Large intestine (tissue), 3 donors: Measurements from ENCODE around the gene ACSS2. TPM values are rescaled to one million over a fixed set of nuclear protein-coding genes. Genes with fewer than 3 reads are reported as not detected.

Experiments
- DNase-seq, 2 donors: peaks; one replicate each; pipeline versions ENCODE4 v3.0.0 to v3.0.0-alpha.2; 2013
- H3K27ac ChIP-seq: one replicate; pipeline ENCODE4 v1.5.1; 2013; ENCODE audit warnings: low read length
- H3K27me3 ChIP-seq: 2 replicates; pipeline ENCODE4 v1.6.1; 2013; ENCODE audit warnings: low read length; ENCODE audit not compliant: control insufficient read depth, insufficient read depth
- H3K36me3 ChIP-seq: 2 replicates; pipeline ENCODE4 v1.6.1; 2013; ENCODE audit warnings: low read length; ENCODE audit not compliant: control insufficient read depth, insufficient read depth
- H3K4me1 ChIP-seq: one replicate; pipeline ENCODE4 v1.6.1; 2013; ENCODE audit warnings: low read length; ENCODE audit not compliant: control insufficient read depth, insufficient read depth
- H3K4me3 ChIP-seq: one replicate; pipeline ENCODE4 v1.5.1; 2013; ENCODE audit warnings: low read length
- H3K9me3 ChIP-seq: one replicate; pipeline ENCODE4 v1.6.1; 2013; ENCODE audit warnings: mild to moderate bottlenecking, low read depth, low read length, moderate library complexity; ENCODE audit not compliant: control insufficient read depth
- WGBS: methylation state at CpG from one replicate; pipeline ENCODE4 v1.1.5; 2013; ENCODE audit warnings: low lambda C conversion rate; ENCODE audit not compliant: insufficient coverage; 5-methylcytosine and 5-hydroxymethylcytosine counted together
- polyA plus RNA-seq: library from polyadenylated mRNA; unstranded; fragments of 120-200 nt; gene quantifications from one replicate; pipeline ENCODE4 v1.2.1, GENCODE V29; 2013

Gene ACSS2
- polyA plus RNA-seq, 1 donor = 30.4 TPM

- no peaks in the 10 kb centered on the region for H3K9me3 ChIP-seq
- H3K27me3 ChIP-seq = peaks cover 31% of the 10 kb centered on the region
- no peak for DNase-seq
- H3K36me3 ChIP-seq = no peaks in the 10 kb centered on the region
- peaks cover 14% of the 10 kb centered on the region for H3K4me1 ChIP-seq
- 93% methylated on average over 3 of the region's 21 CpGs for WGBS
- H3K4me3 ChIP-seq = no peak overlapping the region
- H3K27ac ChIP-seq = no peak overlapping the region
Observed at GRCh38 chr20:34956751-34957472, 80.5 kb downstream of the ACSS2 start.

- WGBS = no CpG with 5 or more reads among the region's 5 CpGs
- H3K36me3 ChIP-seq = no peaks in the 10 kb centered on the region
- H3K27me3 ChIP-seq = peaks cover 42% of the 10 kb centered on the region
- H3K27ac ChIP-seq = no peak overlapping the region
- DNase-seq = no peak
- no peaks in the 10 kb centered on the region for H3K9me3 ChIP-seq
- no peak overlapping the region for H3K4me3 ChIP-seq
- no peaks in the 10 kb centered on the region for H3K4me1 ChIP-seq
Observed at GRCh38 chr20:34964486-34964885, 88.1 kb downstream of the ACSS2 start.

GRCh38 chr20:34965051-34965450 lies 88.6 kb downstream of the ACSS2 start:
- H3K4me1 ChIP-seq = no peaks in the 10 kb centered on the region
- H3K9me3 ChIP-seq = no peaks in the 10 kb centered on the region
- WGBS = no CpG with 5 or more reads among the region's 5 CpGs
- H3K27me3 ChIP-seq = peaks cover 42% of the 10 kb centered on the region
- no peak overlapping the region for H3K4me3 ChIP-seq
- no peak overlapping the region for H3K27ac ChIP-seq
- DNase-seq = no peak
- H3K36me3 ChIP-seq = no peaks in the 10 kb centered on the region

- H3K4me3 ChIP-seq = no peak overlapping the region
- no peak overlapping the region for H3K27ac ChIP-seq
- WGBS = no CpG with 5 or more reads among the region's 5 CpGs
- no peaks in the 10 kb centered on the region for H3K4me1 ChIP-seq
- no peak for DNase-seq
- H3K27me3 ChIP-seq = peaks cover 42% of the 10 kb centered on the region
- no peaks in the 10 kb centered on the region for H3K36me3 ChIP-seq
- no peaks in the 10 kb centered on the region for H3K9me3 ChIP-seq
Observed at GRCh38 chr20:34967421-34967820, 91.0 kb downstream of the ACSS2 start.

- H3K27ac ChIP-seq = no peak overlapping the region
- WGBS = no CpG with 5 or more reads among the region's 7 CpGs
- H3K9me3 ChIP-seq = no peaks in the 10 kb centered on the region
- H3K4me3 ChIP-seq = no peak overlapping the region
- H3K36me3 ChIP-seq = no peaks in the 10 kb centered on the region
- no peaks in the 10 kb centered on the region for H3K4me1 ChIP-seq
- no peak for DNase-seq
- H3K27me3 ChIP-seq = peaks cover 41% of the 10 kb centered on the region
Observed at GRCh38 chr20:34968042-34968775, 91.8 kb downstream of the ACSS2 start.

- H3K27ac ChIP-seq = no peak overlapping the region
- WGBS = no CpG with 5 or more reads among the region's 7 CpGs
- H3K27me3 ChIP-seq = peaks cover 39% of the 10 kb centered on the region
- no peaks in the 10 kb centered on the region for H3K9me3 ChIP-seq
- no peaks in the 10 kb centered on the region for H3K4me1 ChIP-seq
- H3K36me3 ChIP-seq = no peaks in the 10 kb centered on the region
- no peak overlapping the region for H3K4me3 ChIP-seq
- DNase-seq = no peak
Observed at GRCh38 chr20:34970193-34970840, 93.9 kb downstream of the ACSS2 start.

GRCh38 chr20:34970846-34971560 lies 94.6 kb downstream of the ACSS2 start:
- 100% methylated on average over 1 of the region's 9 CpGs for WGBS
- Histone ChIP-seq H3K9me3 (no peaks in the 10 kb centered on the region), H3K36me3 (no peaks in the 10 kb centered on the region), H3K27ac (no peak overlapping the region), H3K4me3 (no peak overlapping the region), H3K27me3 (peaks cover 32% of the 10 kb centered on the region), H3K4me1 (no peaks in the 10 kb centered on the region)
- DNase-seq = no peak

- WGBS = no CpG with 5 or more reads among the region's 10 CpGs
- H3K36me3 ChIP-seq = no peaks in the 10 kb centered on the region
- no peaks in the 10 kb centered on the region for H3K9me3 ChIP-seq
- no peak overlapping the region for H3K27ac ChIP-seq
- no peak for DNase-seq
- peaks cover 35% of the 10 kb centered on the region for H3K27me3 ChIP-seq
- no peak overlapping the region for H3K4me3 ChIP-seq
- H3K4me1 ChIP-seq = no peaks in the 10 kb centered on the region
Observed at GRCh38 chr20:34971561-34972235, 95.3 kb downstream of the ACSS2 start.

GRCh38 chr20:34974246-34974645 lies 97.8 kb downstream of the ACSS2 start:
- WGBS = no CpG with 5 or more reads among the region's 4 CpGs
- Histone ChIP-seq H3K27ac (no peak overlapping the region), H3K4me3 (no peak overlapping the region), H3K36me3 (no peaks in the 10 kb centered on the region), H3K9me3 (no peaks in the 10 kb centered on the region), H3K27me3 (peaks cover 39% of the 10 kb centered on the region), H3K4me1 (no peaks in the 10 kb centered on the region)
- DNase-seq = no peak

GRCh38 chr20:34976286-34976685 lies 99.9 kb downstream of the ACSS2 start:
- DNase-seq = no peak
- Histone ChIP-seq H3K27ac (no peak overlapping the region), H3K4me3 (no peak overlapping the region), H3K36me3 (no peaks in the 10 kb centered on the region), H3K9me3 (no peaks in the 10 kb centered on the region), H3K4me1 (peaks cover 5% of the 10 kb centered on the region), H3K27me3 (peaks cover 33% of the 10 kb centered on the region)
- no CpG with 5 or more reads among the region's 12 CpGs for WGBS
